ENCODE results near the gene PLCL2. TPM values are rescaled to one million over a fixed set of nuclear protein-coding genes. Genes with fewer than 3 reads are reported as not detected.

Gene PLCL2
- total and polyA plus RNA-seq, 7 donors = 4.2 to 32.7 (median 21.9) TPM

DNA sequence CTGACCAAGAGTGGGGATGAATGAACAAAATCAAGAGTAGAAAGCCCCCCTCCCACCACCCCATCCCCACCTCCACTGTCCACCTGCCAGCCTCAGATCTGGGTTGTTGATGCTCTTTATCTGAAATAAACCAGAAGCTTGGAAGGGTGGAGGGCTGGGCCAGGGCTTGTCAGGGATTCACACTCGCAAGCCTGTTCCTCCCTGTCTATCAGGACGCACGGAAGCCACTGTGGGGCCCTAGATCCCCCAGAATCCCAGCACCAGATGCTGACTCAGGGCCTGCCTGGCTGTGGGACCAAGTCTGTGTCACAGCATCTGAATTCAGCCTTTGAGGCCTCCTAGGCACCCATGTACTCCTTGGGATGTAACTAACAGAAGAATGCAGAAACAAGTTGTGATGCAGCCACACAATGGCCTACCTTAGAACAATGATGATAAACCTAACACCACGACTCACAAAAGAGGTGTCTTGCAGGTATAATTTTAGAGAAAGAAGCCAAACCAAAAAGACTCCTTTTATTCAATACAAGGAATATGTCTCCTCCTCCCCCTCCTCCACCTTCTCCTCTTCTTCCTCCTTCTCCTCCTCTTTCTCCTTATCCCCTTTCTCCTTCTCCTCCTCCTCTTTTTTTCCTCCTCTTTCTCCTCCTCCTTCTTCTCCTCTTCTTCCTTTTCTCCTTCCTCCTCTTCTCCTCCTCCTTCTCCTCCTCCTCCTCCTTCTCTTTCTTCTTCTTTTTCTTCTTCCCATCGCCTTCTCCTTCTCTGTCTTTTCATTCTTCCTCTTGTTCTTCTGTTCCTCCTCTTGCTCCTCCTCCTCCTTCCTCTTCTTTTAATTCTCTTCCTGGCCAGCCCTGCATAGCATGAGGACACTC, 234.7 kb downstream of the PLCL2 start:
- no peaks in the 10 kb centered on the region for H3K36me3 ChIP-seq (ENCODE audit: insufficient read depth in 1 of 2, low read depth in 1 of 2)
- H3K4me3 ChIP-seq = no peak overlapping the region
- ATAC-seq (no peak), DNase-seq (peak in 1 of 2 donors; percentile 15)
- TF ChIP-seq, protein P1, sequence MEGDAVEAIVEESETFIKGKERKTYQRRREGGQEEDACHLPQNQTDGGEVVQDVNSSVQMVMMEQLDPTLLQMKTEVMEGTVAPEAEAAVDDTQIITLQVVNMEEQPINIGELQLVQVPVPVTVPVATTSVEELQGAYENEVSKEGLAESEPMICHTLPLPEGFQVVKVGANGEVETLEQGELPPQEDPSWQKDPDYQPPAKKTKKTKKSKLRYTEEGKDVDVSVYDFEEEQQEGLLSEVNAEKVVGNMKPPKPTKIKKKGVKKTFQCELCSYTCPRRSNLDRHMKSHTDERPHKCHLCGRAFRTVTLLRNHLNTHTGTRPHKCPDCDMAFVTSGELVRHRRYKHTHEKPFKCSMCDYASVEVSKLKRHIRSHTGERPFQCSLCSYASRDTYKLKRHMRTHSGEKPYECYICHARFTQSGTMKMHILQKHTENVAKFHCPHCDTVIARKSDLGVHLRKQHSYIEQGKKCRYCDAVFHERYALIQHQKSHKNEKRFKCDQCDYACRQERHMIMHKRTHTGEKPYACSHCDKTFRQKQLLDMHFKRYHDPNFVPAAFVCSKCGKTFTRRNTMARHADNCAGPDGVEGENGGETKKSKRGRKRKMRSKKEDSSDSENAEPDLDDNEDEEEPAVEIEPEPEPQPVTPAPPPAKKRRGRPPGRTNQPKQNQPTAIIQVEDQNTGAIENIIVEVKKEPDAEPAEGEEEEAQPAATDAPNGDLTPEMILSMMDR (IDR thresholded peaks at IDR 0.05) = no peak
- no peaks in the 10 kb centered on the region for H3K4me1 ChIP-seq
- WGBS, 3 donors = 90 to 95% (median 95%) methylated on average over 5 of the region's 5 CpGs
- H3K9me3 ChIP-seq = peaks cover 5% of the 10 kb centered on the region
- no peaks in the 10 kb centered on the region for H3K27me3 ChIP-seq (ENCODE audit: insufficient read depth in 3 of 3, low read length in 2 of 3)
- H3K27ac ChIP-seq = no peak overlapping the region
- intact Hi-C loops (cut with DNase I) = no loop called here

DNA sequence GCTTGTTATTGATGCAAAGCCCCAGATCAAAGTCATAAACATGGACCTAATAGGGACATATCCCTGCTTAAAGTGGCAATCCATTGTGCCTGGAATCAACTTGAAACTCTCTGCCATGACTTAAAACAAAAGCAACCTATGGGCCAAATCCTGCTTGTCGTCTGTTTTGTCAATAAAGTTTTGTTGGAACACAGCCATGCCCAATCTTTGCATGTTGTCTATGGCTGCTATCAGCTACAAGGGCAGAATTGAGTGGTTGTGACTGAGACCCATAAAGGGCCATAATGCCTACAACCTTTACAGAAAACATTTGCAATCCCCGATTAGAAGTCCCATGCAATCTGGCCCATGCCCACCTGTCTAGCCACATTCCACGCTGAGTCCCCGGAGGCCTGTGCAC, 235.4 kb downstream of the PLCL2 start:
- intact Hi-C loops (cut with DNase I) = no loop called here
- H3K4me1 ChIP-seq = no peaks in the 10 kb centered on the region
- WGBS, 3 donors = 88 to 91% (median 91%) methylated on average over 4 of the region's 4 CpGs
- H3K36me3 ChIP-seq (ENCODE audit: insufficient read depth in 1 of 2, low read depth in 1 of 2) = no peaks in the 10 kb centered on the region
- ATAC-seq = no peak
- TF ChIP-seq, protein P1 (IDR thresholded peaks at IDR 0.05) = no peak
- no peak overlapping the region for H3K4me3 ChIP-seq
- H3K9me3 ChIP-seq = peaks cover 5% of the 10 kb centered on the region
- DNase-seq = no peak
- no peak overlapping the region for H3K27ac ChIP-seq
- H3K27me3 ChIP-seq (ENCODE audit: insufficient read depth in 3 of 3, low read length in 2 of 3) = no peaks in the 10 kb centered on the region

DNA sequence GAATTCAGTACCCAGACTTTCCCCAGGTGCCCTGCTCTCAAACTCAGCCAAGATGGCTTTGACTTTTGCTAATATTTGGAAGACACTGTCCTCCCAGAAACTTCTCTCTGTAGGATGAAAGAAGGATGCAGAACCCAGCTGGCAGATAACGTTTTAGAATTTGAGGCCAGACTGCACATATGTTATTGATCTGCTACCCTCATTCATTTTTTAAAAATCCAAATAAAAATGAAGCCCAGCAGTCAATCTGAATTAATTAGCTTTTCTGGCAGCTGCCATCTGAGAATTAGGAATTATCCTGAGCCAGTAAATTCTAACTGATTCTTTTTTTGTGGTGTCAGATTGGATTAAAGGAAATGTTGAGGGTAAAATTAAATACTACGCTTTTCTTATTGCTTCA, 236.6 kb downstream of the PLCL2 start:
- 73 to 78% (median 74%) methylated on average over 2 of the region's 2 CpGs for WGBS, 3 donors
- TF ChIP-seq, protein P1 (IDR thresholded peaks at IDR 0.05) = no peak
- Histone ChIP-seq H3K9me3 (peaks cover 5% of the 10 kb centered on the region), H3K27me3 (ENCODE audit: insufficient read depth in 3 of 3, low read length in 2 of 3) (no peaks in the 10 kb centered on the region), H3K27ac (no peak overlapping the region), H3K4me1 (no peaks in the 10 kb centered on the region), H3K4me3 (no peak overlapping the region), H3K36me3 (ENCODE audit: insufficient read depth in 1 of 2, low read depth in 1 of 2) (no peaks in the 10 kb centered on the region)
- ATAC-seq (no peak), DNase-seq (peak in 1 of 2 donors; percentile 5)
- intact Hi-C loops (cut with DNase I) = no loop called here

DNA sequence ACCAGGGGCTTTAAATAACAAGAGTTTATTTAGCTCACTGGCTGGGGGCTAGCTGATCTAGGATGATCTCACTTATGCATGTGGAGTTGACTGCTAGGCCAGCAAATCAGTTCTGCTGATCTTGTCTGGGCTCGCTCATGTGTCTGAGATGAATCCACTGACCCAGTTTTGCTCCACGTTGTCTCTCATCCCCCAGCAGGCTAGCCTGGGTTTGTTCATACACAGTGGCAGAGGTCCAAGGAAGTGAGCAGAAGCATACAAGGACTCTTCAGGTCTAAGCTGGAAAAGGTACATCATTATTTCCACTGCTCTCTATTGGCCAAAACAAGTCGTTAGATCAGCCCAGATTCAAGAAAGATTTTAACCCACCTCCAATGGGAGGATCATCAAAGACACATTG, 238.0 kb downstream of the PLCL2 start:
- 85 to 93% (median 89%) methylated on average over 3 of the region's 3 CpGs for WGBS, 3 donors

More for the DNA sequence above, 238.0 kb downstream of the PLCL2 start:
- Histone ChIP-seq H3K27ac (no peak overlapping the region), H3K4me1 (no peaks in the 10 kb centered on the region), H3K36me3 (ENCODE audit: insufficient read depth in 1 of 2, low read depth in 1 of 2) (no peaks in the 10 kb centered on the region), H3K27me3 (ENCODE audit: insufficient read depth in 3 of 3, low read length in 2 of 3) (no peaks in the 10 kb centered on the region), H3K9me3 (peaks cover 5% of the 10 kb centered on the region), H3K4me3 (no peak overlapping the region)
- TF ChIP-seq, protein P1 (IDR thresholded peaks at IDR 0.05) = no peak
- intact Hi-C loops (cut with DNase I) = no loop called here
- no peak for ATAC-seq
- no peak for DNase-seq
